ENCODE measurements around the gene GAPDH. TPM values are rescaled to one million over a fixed set of nuclear protein-coding genes. Genes with fewer than 3 reads are reported as not detected.
A peak's percentile ranks its signal among the peaks of the same experiment; 100 is the strongest.

The GAPDH gene
- total RNA-seq, 1 donor from 2014 or later = 2,297 TPM

GRCh38 chr12:6547566-6547965 lies 13.2 kb downstream of the GAPDH start:
- TF ChIP-seq CTCF (IDR thresholded peaks at IDR 0.05) (no peak), POLR2AphosphoS5 (IDR thresholded peaks at IDR 0.05; ENCODE audit: insufficient read depth in 1 of 2, low read depth in 1 of 2) (no peak), POLR2A (IDR thresholded peaks at IDR 0.05) (no peak)
- no peaks in the 10 kb centered on the region for H3K27me3 ChIP-seq
- peaks cover 0 to 18% of the 10 kb centered on the region in 2 donors for H3K36me3 ChIP-seq
- peak overlapping the region in 1 of 2 donors; percentile 16 for H3K4me3 ChIP-seq
- DNase-seq (ENCODE audit: extremely low spot score in 2 of 2) = no peak
- no peaks in the 10 kb centered on the region for H3K9me3 ChIP-seq
- peaks cover 47% of the 10 kb centered on the region for H3K4me1 ChIP-seq
- intact Hi-C loops (cut with DNase I) = no loop called here
- H3K27ac ChIP-seq = peak overlapping the region; percentile 86

- Histone ChIP-seq H3K27ac (peak overlapping the region; percentile 86), H3K4me3 (peak overlapping the region in 1 of 2 donors; percentile 16), H3K27me3 (no peaks in the 10 kb centered on the region), H3K9me3 (no peaks in the 10 kb centered on the region), H3K36me3 (peaks cover 0 to 18% of the 10 kb centered on the region in 2 donors), H3K4me1 (peaks cover 51% of the 10 kb centered on the region)
- TF ChIP-seq CTCF (IDR thresholded peaks at IDR 0.05) = no peak
- no peak for TF ChIP-seq POLR2A (IDR thresholded peaks at IDR 0.05)
- TF ChIP-seq POLR2AphosphoS5 (IDR thresholded peaks at IDR 0.05; ENCODE audit: insufficient read depth in 1 of 2, low read depth in 1 of 2) = no peak
- no peak for DNase-seq (ENCODE audit: extremely low spot score in 2 of 2)
- intact Hi-C loops (cut with DNase I) = no loop called here
Observed at GRCh38 chr12:6547987-6548386, 13.7 kb downstream of the GAPDH start.

GRCh38 chr12:6548556-6548955 lies 14.2 kb downstream of the GAPDH start:
- H3K27ac ChIP-seq = peak overlapping the region; percentile 86
- peaks cover 57% of the 10 kb centered on the region for H3K4me1 ChIP-seq
- H3K9me3 ChIP-seq = no peaks in the 10 kb centered on the region
- DNase-seq (ENCODE audit: extremely low spot score in 2 of 2) = no peak
- TF ChIP-seq POLR2A (IDR thresholded peaks at IDR 0.05) (no peak), CTCF (IDR thresholded peaks at IDR 0.05) (no peak), POLR2AphosphoS5 (IDR thresholded peaks at IDR 0.05; ENCODE audit: insufficient read depth in 1 of 2, low read depth in 1 of 2) (no peak)
- H3K36me3 ChIP-seq = peaks cover 0 to 18% of the 10 kb centered on the region in 2 donors
- no peaks in the 10 kb centered on the region for H3K27me3 ChIP-seq
- peak overlapping the region; percentile 0 to 16 for H3K4me3 ChIP-seq
- intact Hi-C loops (cut with DNase I) = no loop called here

GRCh38 chr12:6548966-6549683 lies 14.8 kb downstream of the GAPDH start:
- Histone ChIP-seq H3K27me3 (no peaks in the 10 kb centered on the region), H3K27ac (peak overlapping the region; percentile 86), H3K4me1 (peaks cover 59% of the 10 kb centered on the region), H3K9me3 (no peaks in the 10 kb centered on the region), H3K36me3 (peaks cover 0 to 16% of the 10 kb centered on the region in 2 donors), H3K4me3 (peak overlapping the region in 1 of 2 donors; percentile 0)
- no peak for TF ChIP-seq POLR2AphosphoS5 (IDR thresholded peaks at IDR 0.05; ENCODE audit: insufficient read depth in 1 of 2, low read depth in 1 of 2)
- no peak for TF ChIP-seq CTCF (IDR thresholded peaks at IDR 0.05)
- no peak for DNase-seq (ENCODE audit: extremely low spot score in 2 of 2)
- intact Hi-C loops (cut with DNase I) = no loop called here

- intact Hi-C loops (cut with DNase I) = loop anchor here (5.0 kb wide), 1 partner anchor 222 kb away; no protein-coding TSS in a partner anchor
- H3K27me3 ChIP-seq = no peaks in the 10 kb centered on the region
- TF ChIP-seq CTCF (IDR thresholded peaks at IDR 0.05) = no peak
- no peaks in the 10 kb centered on the region for H3K9me3 ChIP-seq
- peaks cover 65% of the 10 kb centered on the region for H3K4me1 ChIP-seq
- peak overlapping the region; percentile 86 for H3K27ac ChIP-seq
- H3K4me3 ChIP-seq = no peak overlapping the region
- peaks cover 0 to 10% of the 10 kb centered on the region in 2 donors for H3K36me3 ChIP-seq
- DNase-seq (ENCODE audit: extremely low spot score in 2 of 2) = no peak
Observed at GRCh38 chr12:6549684-6550151, 15.4 kb downstream of the GAPDH start.
